Gastrocnemius medialis (tissue), 4 donors: ENCODE data around the gene GRHPR. TPM values are rescaled to one million over a fixed set of nuclear protein-coding genes. Genes with fewer than 3 reads are reported as not detected.

Source experiments
- ATAC-seq, 2 donors: fragments of 150-250 bp; one replicate each; pipeline ENCODE4 v1.9.1; 2016
- DNase-seq, 2 donors: peaks; one replicate each; pipeline ENCODE4 v3.0.0-alpha.2; 2019
- H3K27ac ChIP-seq, 4 donors: fragments of 200-600 bp; sonication (generic); 1 replicate in 1 of 4; 2 replicates in 3 of 4; pipeline ENCODE4 v1.5.1; 2016 to 2018; ENCODE audit warnings: mild to moderate bottlenecking in 2 of 4, moderate library complexity in 1 of 4
- H3K27me3 ChIP-seq, 3 donors: fragments of 200-600 bp; sonication (generic) in 2 of 3; 1 replicate in 1 of 3; 2 replicates in 2 of 3; pipeline versions ENCODE4 v1.5.1 to v1.6.0; 2016 to 2019; ENCODE audit warnings: mild to moderate bottlenecking in 1 of 3, moderate library complexity in 1 of 3
- H3K36me3 ChIP-seq, 2 donors: fragments of 200-600 bp; sonication (generic) in 1 of 2; one replicate each; pipeline ENCODE4 v1.5.1; 2017 to 2018
- H3K4me1 ChIP-seq, 2 donors: fragments of 200-600 bp; sonication (generic) in 1 of 2; one replicate each; pipeline ENCODE4 v1.5.1; 2016 to 2017; ENCODE audit warnings: mild to moderate bottlenecking in 2 of 2
- H3K4me3 ChIP-seq, 4 donors: fragments of 200-600 bp; sonication (generic) in 3 of 4; 1 replicate in 1 of 4; 2 replicates in 3 of 4; pipeline ENCODE4 v1.5.1; 2016 to 2019; ENCODE audit warnings: mild to moderate bottlenecking in 2 of 4
- H3K9me3 ChIP-seq, 3 donors: fragments of 200-600 bp; sonication (generic) in 2 of 3; 1 replicate in 1 of 3; 2 replicates in 2 of 3; pipeline ENCODE4 v1.5.1; 2016 to 2019
- CTCF ChIP-seq, 5 experiments: fragments of 450-650 bp in 3 of 5; fragments of 200-600 bp in 2 of 5; sonication (generic) in 2 of 5; IDR thresholded peaks in 4 of 5; conservative IDR thresholded peaks in 1 of 5; 1 replicate in 4 of 5; 2 replicates in 1 of 5; pipeline ENCODE4 v1.5.1; 2016 to 2019; ENCODE audit warnings: antibody characterized with exemption in 5 of 5, mild to moderate bottlenecking in 3 of 5, moderate library complexity in 3 of 5
- POLR2A ChIP-seq, 2 donors: fragments of 450-650 bp; IDR thresholded peaks; one replicate each; pipeline ENCODE4 v1.6.1; 2017; ENCODE audit warnings: antibody characterized with exemption in 2 of 2, mild to moderate bottlenecking in 2 of 2, moderate library complexity in 2 of 2
- in situ Hi-C, 4 donors: fragments of 200-750 bp; cut with MboI; loops; one replicate each; pipeline versions ENCODE4 v1.15.0 to v1.8.0; 2017; ENCODE audit warnings: low sequenced_read_pairs in 4 of 4
- intact Hi-C: fragments of 100-400 bp; cut with DNase I; formaldehyde crosslinking; loops from one replicate; pipeline ENCODE4 v1.15.1; 2023; ENCODE audit warnings: low total_unique reads
- total RNA-seq, 4 donors: library from RNA; depleted of rRNA; stranded (reverse); fragments of >200 nt; gene quantifications; one replicate each; pipeline versions ENCODE4 v1.1.0 to v1.2.3, GENCODE V29; 2016

The GRHPR gene
- total RNA-seq, 4 donors from 2014 or later = 119 to 138 (median 128) TPM

- in situ Hi-C loops (loop anchor here in 1 of 4 donors (25.0 kb wide), 1 partner anchor 605 kb away; the partner anchor contains the start of gene SHB), intact Hi-C loops (no loop called here)
- Histone ChIP-seq H3K4me3 (no peak overlapping the region), H3K27me3 (no peaks in the 10 kb centered on the region), H3K36me3 (no peaks in the 10 kb centered on the region), H3K27ac (no peak overlapping the region), H3K4me1 (peaks cover 13 to 34% of the 10 kb centered on the region in 2 donors), H3K9me3 (no peaks in the 10 kb centered on the region)
- no peak for DNase-seq
- TF ChIP-seq CTCF (IDR thresholded peaks at IDR 0.05 in 4 of 5, conservative IDR thresholded peaks at IDR 0.05 in 1 of 5) = no peak
- TF ChIP-seq POLR2A (IDR thresholded peaks at IDR 0.05) = no peak
- ATAC-seq = no peak
Measured at GRCh38 chr9:37456817-37457216, 34.3 kb downstream of the GRHPR start.

DNA sequence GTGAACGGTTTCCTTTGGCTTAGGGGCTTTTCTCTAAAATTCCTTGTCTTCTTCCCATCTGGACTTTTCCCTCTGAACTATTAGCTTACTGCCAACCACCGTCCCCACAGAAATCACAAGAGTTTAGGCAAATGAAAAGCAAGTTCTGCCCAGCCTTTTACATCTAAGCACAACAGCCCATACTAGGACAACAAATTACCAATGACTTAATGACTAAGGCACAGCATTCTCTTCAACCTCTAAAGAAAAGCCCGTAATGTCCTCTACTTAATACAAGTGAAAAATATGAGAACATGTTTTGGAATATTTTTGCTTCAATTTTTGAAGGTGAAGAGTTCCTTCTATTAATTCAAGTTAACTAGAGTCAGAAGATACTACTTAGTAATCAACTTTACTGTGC is 41.5 kb downstream of the GRHPR start:
- in situ Hi-C loops = loop anchor here in 2 of 4 donors (10.0 to 25.0 kb wide), 3 partner anchors 49 to 598 kb away; partner anchors contain the start of genes SHB (in 1 of the 2) and TOMM5 (in 1 of the 2)
- TF ChIP-seq CTCF (IDR thresholded peaks at IDR 0.05 in 4 of 5, conservative IDR thresholded peaks at IDR 0.05 in 1 of 5) (no peak), POLR2A (IDR thresholded peaks at IDR 0.05) (no peak)
- no peak for ATAC-seq
- intact Hi-C loops = loop anchor here (2.0 to 10.0 kb wide), 2 partner anchors 41 to 339 kb away; partner anchors contain the start of genes GRHPR and ZCCHC7
- H3K4me3 ChIP-seq = peak overlapping the region; percentile 70 to 92 (median 90)
- peaks cover 26 to 27% of the 10 kb centered on the region in 2 donors for H3K4me1 ChIP-seq
- H3K36me3 ChIP-seq = no peaks in the 10 kb centered on the region
- peak overlapping the region; percentile 91 to 100 (median 97) for H3K27ac ChIP-seq
- no peaks in the 10 kb centered on the region for H3K9me3 ChIP-seq
- no peak for DNase-seq
- H3K27me3 ChIP-seq = no peaks in the 10 kb centered on the region

DNA sequence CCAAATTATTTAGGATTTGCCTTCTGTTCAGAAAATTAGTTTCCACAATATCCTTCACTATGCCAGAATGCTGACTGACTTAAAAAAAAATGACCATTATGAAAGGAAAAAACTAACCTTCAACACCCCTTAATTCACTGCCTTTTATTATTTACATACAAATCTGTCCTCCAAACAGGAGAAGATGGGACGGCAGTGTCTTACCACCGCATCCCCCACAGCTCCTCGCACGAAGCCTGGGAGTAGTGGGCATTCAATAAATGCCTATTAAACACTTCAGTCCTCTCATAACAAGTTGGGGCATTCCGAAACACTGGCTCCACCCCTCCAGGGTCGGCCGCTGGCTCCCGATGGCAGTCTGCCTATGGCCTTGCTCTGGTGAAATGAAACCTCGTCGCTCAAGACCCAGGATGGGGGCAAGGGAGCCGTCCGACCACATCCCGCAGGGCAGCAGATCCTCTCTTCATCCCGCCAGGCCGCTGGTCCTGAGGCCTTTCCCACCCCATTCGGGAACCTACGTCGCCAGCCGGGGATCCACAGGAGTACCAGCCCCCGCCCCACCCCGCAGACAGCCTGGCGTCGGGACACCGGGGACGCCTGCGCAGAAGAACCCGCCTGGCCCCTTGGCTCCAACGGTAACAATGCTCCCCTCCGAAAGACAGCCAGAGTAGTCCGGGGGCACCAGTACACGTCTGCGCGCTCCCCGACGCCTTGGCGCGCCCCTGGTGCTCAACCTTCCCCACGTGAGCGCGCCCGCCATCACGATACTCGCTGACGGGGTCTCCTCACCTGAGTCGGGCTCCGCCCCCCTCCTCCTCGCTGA is 42.1 kb downstream of the GRHPR start:
- Histone ChIP-seq H3K4me1 (peaks cover 26 to 27% of the 10 kb centered on the region in 2 donors), H3K27me3 (no peaks in the 10 kb centered on the region), H3K36me3 (no peaks in the 10 kb centered on the region), H3K4me3 (peak overlapping the region; percentile 70 to 92 (median 90)), H3K27ac (peak overlapping the region; percentile 91 to 100 (median 97)), H3K9me3 (no peaks in the 10 kb centered on the region)
- TF ChIP-seq POLR2A (IDR thresholded peaks at IDR 0.05) (peak; percentile 54 to 57), CTCF (IDR thresholded peaks at IDR 0.05 in 4 of 5, conservative IDR thresholded peaks at IDR 0.05 in 1 of 5) (no peak)
- DNase-seq (peak; percentile 62 to 82), ATAC-seq (peak; percentile 39 to 42)
- intact Hi-C loops = loop anchor here (1.0 to 10.0 kb wide), 5 partner anchors 21 to 633 kb away; partner anchors contain the start of genes FBXO10, GRHPR, POLR1E and ZCCHC7
- in situ Hi-C loops = loop anchor here in 2 of 4 donors (10.0 to 25.0 kb wide), 3 partner anchors 50 to 598 kb away; partner anchors contain the start of genes SHB (in 1 of the 2) and TOMM5 (in 1 of the 2)

GRCh38 chr9:37465249-37466036 is 42.9 kb downstream of the GRHPR start, which contains the start of gene ZBTB5:
ZBTB5 (minus strand) TSS chr9:37465450; CDS start chr9:37442551, 22,899 bp downstream.
- Histone ChIP-seq H3K27ac (peak within 1 kb of the TSS; percentile 91 to 100 (median 97)), H3K36me3 (no peaks in the 10 kb centered on the region), H3K9me3 (no peaks in the 10 kb centered on the region), H3K4me3 (peak within 1 kb of the TSS; percentile 70 to 92 (median 90)), H3K4me1 (peaks cover 26 to 27% of the 10 kb centered on the region in 2 donors), H3K27me3 (no peaks in the 10 kb centered on the region)
- ATAC-seq = peak; percentile 92 to 94
- intact Hi-C loops (loop anchor here (1.0 to 10.0 kb wide), 5 partner anchors 20 to 632 kb away; partner anchors contain the start of genes FBXO10, GRHPR, POLR1E and ZCCHC7), in situ Hi-C loops (loop anchor here in 2 of 4 donors (10.0 to 25.0 kb wide), 3 partner anchors 51 to 597 kb away; partner anchors contain the start of genes SHB (in 1 of the 2) and TOMM5 (in 1 of the 2))
- TF ChIP-seq POLR2A (IDR thresholded peaks at IDR 0.05) = peak; percentile 84 to 94
- peak in 1 of 5 experiments; percentile 16 for TF ChIP-seq CTCF (IDR thresholded peaks at IDR 0.05 in 4 of 5, conservative IDR thresholded peaks at IDR 0.05 in 1 of 5)
- DNase-seq = peak; percentile 99
